Medulla oblongata (tissue), 1 donor: Measurements from ENCODE around the gene IL6R.
"Not testable (repeated sequence)": the region's sequence is repeated elsewhere in the genome, so short reads cannot be mapped to it uniquely, and the experiment has no call there.

ENCODE experiments used
- DNase-seq: peaks from one replicate; pipeline ENCODE4 v3.0.0-alpha.2; 2015; ENCODE audit errors: extremely low spot score

The IL6R gene

GRCh38 chr1:154483941-154484803 is 79.0 kb downstream of the IL6R start:
- no peak for DNase-seq

DNA sequence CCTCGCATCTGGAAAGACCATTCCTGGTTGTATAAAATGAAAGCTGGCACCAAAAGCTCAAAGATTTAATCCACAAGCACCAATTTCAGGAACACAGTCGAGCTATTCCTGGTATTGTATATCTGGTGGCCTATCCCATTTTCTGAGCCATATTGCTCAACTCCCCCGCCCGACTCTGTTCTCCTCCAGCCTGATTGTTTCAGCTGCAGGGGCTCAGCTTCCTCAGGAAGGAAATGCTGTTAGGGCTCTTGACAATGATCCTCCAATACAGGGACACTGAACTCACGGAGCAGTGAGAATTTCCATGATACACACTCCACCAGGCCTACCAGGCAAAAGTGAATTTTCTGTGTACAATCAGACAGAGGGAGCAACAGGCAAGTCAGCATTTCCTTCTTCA is 80.0 kb downstream of the IL6R start:
- no peak for DNase-seq

GRCh38 chr1:154485910-154486496 is 80.9 kb downstream of the IL6R start:
- no peak for DNase-seq

DNA sequence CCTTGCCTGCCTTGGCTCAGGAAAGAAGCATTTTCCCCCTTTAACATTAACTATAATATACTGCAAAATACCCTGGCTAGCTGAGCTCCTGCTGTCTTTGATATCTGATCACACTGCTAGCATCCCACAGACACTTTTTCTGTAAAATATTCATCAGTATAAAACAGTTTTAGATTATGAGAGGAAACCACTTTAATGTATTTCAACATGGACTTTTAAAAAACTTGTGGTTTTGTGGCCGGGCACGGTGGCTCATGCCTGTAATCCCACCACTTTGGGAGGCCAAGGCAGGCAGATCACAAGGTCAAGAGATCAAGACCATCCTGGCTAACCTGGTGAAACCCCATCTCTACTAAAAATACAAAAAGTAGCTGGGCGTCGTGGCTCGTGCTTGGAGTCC is 81.6 kb downstream of the IL6R start:
- not testable (repeated sequence) for DNase-seq

DNA sequence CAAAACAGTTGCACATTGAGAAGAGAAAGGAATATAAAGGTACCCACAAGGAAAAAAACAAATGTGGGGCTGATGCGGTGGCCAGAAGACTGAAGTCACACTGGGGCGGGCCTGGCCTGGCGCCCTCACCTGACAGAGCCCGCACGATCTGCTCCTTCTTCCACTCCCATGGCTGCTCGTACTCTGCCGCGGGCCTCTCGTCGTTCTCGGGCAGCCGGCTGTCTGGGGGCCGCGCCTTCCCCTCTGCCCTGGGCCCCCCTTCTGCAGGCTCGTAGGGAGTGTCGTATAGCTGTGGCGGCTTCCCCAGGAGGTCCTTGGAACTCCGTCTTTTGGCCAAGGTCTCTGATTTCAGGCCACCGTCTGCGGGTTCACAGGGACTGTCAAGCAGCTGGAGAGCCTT is 83.8 kb downstream of the IL6R start:
- DNase-seq: no peak

GRCh38 chr1:154489695-154490274 is 84.6 kb downstream of the IL6R start:
- no peak for DNase-seq

DNA sequence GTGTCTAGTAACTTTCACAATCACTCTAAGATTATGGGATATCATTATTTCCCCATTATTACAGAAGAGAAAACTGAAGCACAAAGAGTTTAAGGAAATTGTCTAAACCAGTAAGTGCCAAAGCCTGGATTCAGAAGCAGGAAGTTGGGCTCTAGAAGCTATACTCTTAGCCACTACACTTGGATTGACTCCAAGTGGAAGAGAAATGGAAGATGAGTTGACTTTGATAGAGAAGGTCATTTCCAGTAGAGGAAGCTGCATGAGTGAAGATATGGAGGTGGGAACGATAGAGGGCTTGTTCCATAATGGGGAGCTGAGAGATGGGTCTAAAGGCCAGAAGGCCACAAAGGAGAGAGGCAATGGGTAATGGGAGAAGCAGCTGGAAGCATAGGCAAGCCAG is 85.2 kb downstream of the IL6R start:
- no peak for DNase-seq

DNA sequence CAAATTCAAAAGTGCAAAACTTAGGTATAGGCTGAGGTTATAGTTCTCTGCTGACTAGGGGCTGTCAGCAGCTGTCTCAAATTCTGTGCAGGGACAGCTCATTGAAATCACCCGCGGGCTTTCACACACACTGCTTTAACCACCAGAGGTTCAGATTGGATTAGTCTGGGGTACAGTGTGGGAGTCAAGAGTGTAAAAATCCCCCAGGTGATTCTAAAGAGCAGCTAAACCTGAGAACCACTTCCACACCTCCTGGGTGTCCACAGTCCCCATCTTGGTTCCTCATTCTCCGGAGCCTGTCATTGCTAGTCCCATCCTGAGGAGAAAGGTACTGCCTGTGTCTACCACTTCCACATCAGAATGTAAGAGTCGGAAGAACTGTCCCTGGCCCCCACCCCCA is 87.0 kb downstream of the IL6R start:
- DNase-seq: no peak

DNA sequence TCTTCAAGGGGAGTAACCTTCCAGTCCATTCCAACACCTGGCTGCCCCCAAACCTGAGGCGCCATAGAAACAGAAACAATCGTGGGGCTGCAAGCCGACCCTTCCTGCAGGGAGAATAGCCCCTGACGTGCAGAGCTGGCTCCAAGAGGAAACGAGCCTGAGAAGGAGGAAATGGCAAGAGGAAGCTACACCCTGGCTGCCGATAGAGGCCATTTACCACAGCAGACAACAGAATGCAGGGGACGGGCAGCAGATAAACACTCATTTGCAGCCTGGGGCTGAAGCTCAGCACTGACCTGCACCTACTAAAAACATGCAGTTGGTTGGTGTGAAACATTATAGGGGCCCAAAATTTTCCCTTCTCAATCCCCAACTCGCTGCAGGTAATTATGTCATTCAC is 88.1 kb downstream of the IL6R start:
- DNase-seq: peak; percentile 62

DNA sequence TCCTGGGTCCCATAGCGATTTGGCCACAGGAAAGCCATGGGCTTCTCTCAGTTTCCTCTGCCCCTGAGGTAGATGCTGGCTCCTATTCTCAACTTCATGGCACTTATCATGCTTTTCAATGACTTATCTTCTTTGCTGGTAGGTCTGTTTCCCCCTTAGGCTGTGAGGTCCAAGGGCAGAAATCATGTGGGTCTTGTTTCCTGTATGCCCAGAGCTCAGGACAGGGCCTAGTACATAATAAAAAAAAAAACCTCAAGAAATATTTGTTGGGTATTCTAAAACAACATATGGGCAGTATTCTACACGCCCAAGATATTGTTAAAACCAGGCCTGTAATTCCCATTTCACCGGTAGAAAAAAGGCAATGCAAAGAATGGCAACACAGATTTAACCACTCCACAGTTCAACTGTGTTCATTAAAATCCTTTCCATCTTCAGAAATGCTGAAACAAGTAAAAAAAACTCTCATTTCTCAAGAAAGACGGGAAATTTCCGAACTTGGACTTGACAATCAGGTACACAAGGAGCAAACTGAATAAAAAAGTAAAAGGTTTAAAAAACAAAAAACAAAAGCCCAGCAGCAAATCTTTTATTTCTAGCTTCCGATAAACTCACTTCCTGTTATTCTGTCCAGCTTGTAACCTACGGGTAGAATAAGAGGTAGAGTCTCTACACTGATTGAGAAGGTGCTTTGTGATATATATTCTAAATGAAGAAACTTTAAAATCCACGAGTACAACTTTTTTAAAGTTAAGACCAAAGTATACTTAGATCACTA is 90.5 kb downstream of the IL6R start:
- no peak for DNase-seq

GRCh38 chr1:154496383-154496782 is 91.2 kb downstream of the IL6R start:
- no peak for DNase-seq

DNA sequence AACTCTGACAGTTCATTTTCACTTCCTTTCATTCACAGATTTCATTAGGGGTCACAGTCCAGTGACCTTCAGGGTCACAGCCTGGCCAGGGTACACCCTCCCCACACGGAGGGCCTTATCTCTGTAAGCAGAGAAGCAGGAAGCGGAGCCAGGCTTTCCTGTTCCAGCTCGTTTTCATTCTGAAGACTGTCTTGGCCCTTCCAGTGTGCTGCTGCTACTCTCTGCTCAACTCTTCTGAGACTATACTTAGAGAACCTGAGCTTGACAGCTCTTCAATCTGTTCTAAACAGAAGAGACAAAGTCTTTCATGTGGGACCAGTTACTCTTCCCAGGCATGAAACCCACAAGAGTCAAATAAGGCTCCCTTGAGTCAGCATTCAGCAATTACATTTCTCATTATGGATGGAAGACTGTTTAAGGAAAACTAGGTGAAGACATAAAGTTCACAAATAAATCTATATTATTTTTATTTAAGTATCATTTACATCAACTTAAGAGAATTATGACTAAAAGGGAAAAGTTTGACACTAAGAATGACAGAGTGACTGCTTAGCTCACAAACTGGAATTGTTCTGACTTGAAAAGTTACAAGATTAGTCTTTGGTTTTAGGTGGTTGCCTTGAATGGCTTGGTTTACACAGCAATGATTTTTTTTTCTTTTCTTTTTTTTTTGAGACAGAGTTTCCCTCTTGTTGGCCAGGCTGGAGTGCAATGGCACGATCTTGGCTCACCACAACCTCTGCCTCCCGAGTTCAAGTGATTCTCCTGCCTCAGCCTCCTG is 92.1 kb downstream of the IL6R start:
- no peak for DNase-seq

- no peak for DNase-seq
These were observed 94.3 kb downstream of the IL6R start for GRCh38 chr1:154499446-154499845.

- no peak for DNase-seq
These were observed 95.4 kb downstream of the IL6R start for GRCh38 chr1:154500533-154500932.

GRCh38 chr1:154501423-154502065 is 96.4 kb downstream of the IL6R start:
- DNase-seq: no peak

- no peak for DNase-seq
These were observed 97.1 kb downstream of the IL6R start, which contains the start of the genes SHE and TDRD10 for GRCh38 chr1:154502066-154502743. Gene SHE, minus strand, starts transcription at chr1:154502412. Its CDS starts 386 bp downstream, at chr1:154502026. Gene TDRD10, plus strand, starts transcription at chr1:154502219. Its CDS starts 4,685 bp downstream, at chr1:154506904.

GRCh38 chr1:154502744-154503115 is 97.6 kb downstream of the IL6R start:
- no peak for DNase-seq

DNA sequence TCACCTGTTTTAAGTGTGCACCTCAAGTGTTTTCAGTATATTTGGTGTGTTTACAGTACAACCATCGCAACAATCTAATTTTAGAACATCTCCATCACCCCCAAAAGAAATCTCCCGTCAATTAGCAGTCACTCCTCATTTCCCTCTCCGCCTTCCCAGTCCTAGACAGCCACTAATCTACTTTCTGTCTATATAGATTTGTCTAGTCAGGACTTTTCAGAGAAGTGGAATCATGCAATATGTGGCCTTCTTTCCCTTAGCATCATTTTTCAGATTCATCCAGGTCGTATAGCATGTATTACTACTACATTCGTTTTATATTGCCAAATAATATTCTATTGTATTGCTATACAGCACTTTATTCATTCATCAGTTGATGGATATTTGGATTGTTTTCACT is 98.8 kb downstream of the IL6R start:
- DNase-seq: no peak

DNA sequence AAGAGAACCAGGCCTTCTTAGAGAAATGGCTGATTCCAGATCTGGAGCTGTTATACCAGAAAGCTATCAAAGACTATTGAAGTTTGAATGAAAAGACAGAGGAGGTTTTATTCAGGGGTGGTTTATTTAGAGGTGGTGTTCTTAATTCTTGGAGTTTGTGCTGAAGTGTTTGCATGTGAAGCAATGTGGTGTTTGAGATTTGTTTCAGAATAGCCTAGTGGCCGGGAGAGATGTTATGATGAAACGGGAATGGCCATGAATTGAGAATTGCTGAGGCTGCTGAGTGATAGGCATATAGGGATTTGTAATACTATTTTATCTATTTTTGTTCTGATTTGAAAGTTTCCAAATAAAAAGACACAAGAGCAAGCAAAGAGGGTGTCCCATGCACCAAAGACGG is 107.6 kb downstream of the IL6R start:
- no peak for DNase-seq

DNA sequence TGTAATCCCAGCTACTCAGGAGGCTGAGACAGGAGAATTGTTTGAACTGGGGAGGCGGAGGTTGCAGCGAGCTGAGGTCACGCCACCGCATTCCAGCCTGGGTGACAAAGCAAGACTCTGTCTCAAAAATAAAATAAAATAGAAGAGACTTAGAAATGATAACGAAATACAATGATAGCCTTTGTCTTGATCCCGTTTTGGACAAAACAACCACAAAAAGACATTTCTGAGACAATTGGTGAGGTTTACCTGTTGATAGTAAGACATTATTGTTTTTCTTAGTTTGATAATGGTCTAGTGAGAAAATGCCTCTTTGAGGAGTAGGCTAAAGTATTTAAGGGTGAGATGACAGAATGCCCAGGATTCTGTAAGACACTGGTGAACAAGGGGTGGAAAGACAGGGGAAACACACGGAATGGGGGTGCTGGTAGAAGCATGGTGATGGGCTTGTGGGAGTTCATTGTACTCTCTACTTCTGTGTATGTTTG is 109.0 kb downstream of the IL6R start:
- no peak for DNase-seq
